HG02623 (cell line): ENCODE data around the gene LRRC4C.
"Not testable (repeated sequence)": the region's sequence is repeated elsewhere in the genome, so short reads cannot be mapped to it uniquely, and the experiment has no call there.

ENCODE experiments used
- ATAC-seq: cut with Tn5 transposase; IDR thresholded peaks from one replicate; pipeline ENCODE4 v1.9.1; 2021; ENCODE audit warnings: moderate library complexity; ENCODE audit not compliant: unreplicated experiment

The LRRC4C gene

GRCh38 chr11:40192590-40192989, 1266.9 kb downstream of the LRRC4C start:
- ATAC-seq = not testable (repeated sequence)

GRCh38 chr11:40190294-40190693, 1269.2 kb downstream of the LRRC4C start:
- ATAC-seq = no peak

- ATAC-seq = no peak
Observed at GRCh38 chr11:40188848-40189247, 1270.6 kb downstream of the LRRC4C start.

- ATAC-seq = no peak
Observed at GRCh38 chr11:40187295-40187694, 1272.2 kb downstream of the LRRC4C start.

GRCh38 chr11:40186437-40187263, 1272.8 kb downstream of the LRRC4C start:
- ATAC-seq = no peak

GRCh38 chr11:40185793-40186192, 1273.7 kb downstream of the LRRC4C start:
- ATAC-seq = no peak

GRCh38 chr11:40183073-40184064, 1276.1 kb downstream of the LRRC4C start:
- peak; percentile 85 for ATAC-seq

GRCh38 chr11:40179541-40179940, 1279.9 kb downstream of the LRRC4C start:
- ATAC-seq = no peak

GRCh38 chr11:40178470-40178869, 1281.0 kb downstream of the LRRC4C start:
- no peak for ATAC-seq

- ATAC-seq = no peak
Observed at GRCh38 chr11:40175980-40176379, 1283.5 kb downstream of the LRRC4C start.

GRCh38 chr11:40170078-40170477, 1289.4 kb downstream of the LRRC4C start:
- peak; percentile 50 for ATAC-seq

GRCh38 chr11:40168414-40168813, 1291.0 kb downstream of the LRRC4C start:
- peak; percentile 71 for ATAC-seq

- ATAC-seq = not testable (repeated sequence)
Observed at GRCh38 chr11:40167805-40168204, 1291.6 kb downstream of the LRRC4C start.

GRCh38 chr11:40166892-40167291, 1292.6 kb downstream of the LRRC4C start:
- ATAC-seq = no peak

- no peak for ATAC-seq
Observed at GRCh38 chr11:40162901-40163883, 1296.3 kb downstream of the LRRC4C start.

GRCh38 chr11:40161854-40162410, 1297.5 kb downstream of the LRRC4C start:
- no peak for ATAC-seq

- no peak for ATAC-seq
Observed at GRCh38 chr11:40160418-40160817, 1299.0 kb downstream of the LRRC4C start.

GRCh38 chr11:40149721-40150120, 1309.7 kb downstream of the LRRC4C start:
- no peak for ATAC-seq

- ATAC-seq = no peak
Observed at GRCh38 chr11:40140560-40140959, 1318.9 kb downstream of the LRRC4C start.

- no peak for ATAC-seq
Observed at GRCh38 chr11:40139536-40139935, 1319.9 kb downstream of the LRRC4C start.
